H9 (cell line): ENCODE measurements around the gene TBL1Y. TPM values are rescaled to one million over a fixed set of nuclear protein-coding genes. Genes with fewer than 3 reads are reported as not detected.

Experiments used
- DNase-seq: peaks from one replicate; pipeline ENCODE4 v3.0.0-alpha.2; 2017
- H2AFZ ChIP-seq: one replicate; pipeline ENCODE4 v1.6.1; 2013; ENCODE audit warnings: mild to moderate bottlenecking, low read length, control low read depth, moderate library complexity
- H2AK5ac ChIP-seq: 2 replicates; pipeline ENCODE4 v1.6.1; 2013; ENCODE audit warnings: low read length, control low read depth, mixed read lengths; ENCODE audit not compliant: insufficient read length
- H2BK120ac ChIP-seq: one replicate; pipeline ENCODE4 v1.6.1; 2013; ENCODE audit warnings: low read depth, mild to moderate bottlenecking, low read length, control low read depth, inconsistent platforms; ENCODE audit not compliant: poor library complexity, severe bottlenecking
- H2BK12ac ChIP-seq: 2 replicates; pipeline ENCODE4 v1.6.1; 2013; ENCODE audit warnings: low read length, control low read depth, mixed read lengths, low read depth; ENCODE audit not compliant: insufficient read length
- H2BK15ac ChIP-seq: 2 replicates; pipeline ENCODE4 v1.6.1; 2013; ENCODE audit warnings: low read depth, low read length, control low read depth
- H2BK20ac ChIP-seq: one replicate; pipeline ENCODE4 v1.6.1; 2013; ENCODE audit warnings: low read depth, mild to moderate bottlenecking, low read length, control low read depth, inconsistent platforms; ENCODE audit not compliant: poor library complexity, severe bottlenecking
- H2BK5ac ChIP-seq: 2 replicates; pipeline ENCODE4 v1.6.1; 2013; ENCODE audit warnings: low read length, control low read depth, mixed read lengths; ENCODE audit not compliant: insufficient read length
- H3K14ac ChIP-seq: 2 replicates; pipeline ENCODE4 v1.6.1; 2013; ENCODE audit warnings: low read length, control low read depth; ENCODE audit not compliant: insufficient read depth
- H3K18ac ChIP-seq: 2 replicates; pipeline ENCODE4 v1.6.1; 2013; ENCODE audit warnings: low read depth, mild to moderate bottlenecking, mixed read lengths, low read length, control low read depth; ENCODE audit not compliant: insufficient read length
- H3K23ac ChIP-seq: 2 replicates; pipeline ENCODE4 v1.6.1; 2013; ENCODE audit warnings: low read length, control low read depth, mixed read lengths, low read depth; ENCODE audit not compliant: insufficient read length
- H3K23me2 ChIP-seq: 2 replicates; pipeline ENCODE4 v1.6.1; 2013; ENCODE audit warnings: low read depth, mild to moderate bottlenecking, mixed read lengths, low read length, control low read depth; ENCODE audit not compliant: insufficient read length, poor library complexity, severe bottlenecking
- H3K27ac ChIP-seq: 2 replicates; pipeline ENCODE4 v1.5.1; 2013; ENCODE audit warnings: low read length, control low read depth, mixed read lengths, low read depth; ENCODE audit not compliant: insufficient read length
- H3K27me3 ChIP-seq: 2 replicates; pipeline ENCODE4 v1.6.1; 2013; ENCODE audit warnings: low read length, control low read depth, inconsistent platforms; ENCODE audit not compliant: insufficient read depth
- H3K4ac ChIP-seq: 2 replicates; pipeline ENCODE4 v1.6.1; 2013; ENCODE audit warnings: low read depth, mild to moderate bottlenecking, control low read depth, inconsistent platforms, low read length, moderate library complexity
- H3K4me1 ChIP-seq: 2 replicates; pipeline ENCODE4 v1.6.1; 2013; ENCODE audit warnings: low read length, control low read depth, inconsistent platforms; ENCODE audit not compliant: insufficient read depth
- H3K4me2 ChIP-seq: 2 replicates; pipeline ENCODE4 v1.6.1; 2013; ENCODE audit warnings: low read length, control low read depth, mixed read lengths; ENCODE audit not compliant: insufficient read length, insufficient read depth
- H3K56ac ChIP-seq: 2 replicates; pipeline ENCODE4 v1.6.1; 2013; ENCODE audit warnings: low read depth, mild to moderate bottlenecking, mixed read lengths, low read length, control low read depth; ENCODE audit not compliant: insufficient read length
- H3K79me1 ChIP-seq: 2 replicates; pipeline ENCODE4 v1.6.1; 2013; ENCODE audit warnings: low read depth, mild to moderate bottlenecking, moderate library complexity, low read length, control low read depth, inconsistent platforms; ENCODE audit not compliant: insufficient read depth, poor library complexity, severe bottlenecking
- H3K79me2 ChIP-seq: 2 replicates; pipeline ENCODE4 v1.6.1; 2013; ENCODE audit warnings: low read length, control low read depth, inconsistent platforms; ENCODE audit not compliant: insufficient read depth
- H3K9ac ChIP-seq: 2 replicates; pipeline ENCODE4 v1.6.1; 2013; ENCODE audit warnings: low read length, control low read depth, mixed read lengths; ENCODE audit not compliant: insufficient read length; ENCODE audit errors: extremely low read depth
- H3K9me3 ChIP-seq: one replicate; pipeline ENCODE4 v1.6.1; 2013; ENCODE audit warnings: low read depth, low read length, inconsistent platforms; ENCODE audit not compliant: control insufficient read depth
- H3T11ph ChIP-seq: one replicate; pipeline ENCODE4 v1.6.1; 2013; ENCODE audit warnings: mild to moderate bottlenecking, low read length, control low read depth, inconsistent platforms
- H4K20me1 ChIP-seq: one replicate; pipeline ENCODE4 v1.6.1; 2013; ENCODE audit not compliant: control insufficient read depth, insufficient read length, insufficient read depth
- H4K5ac ChIP-seq: 2 replicates; pipeline ENCODE4 v1.6.1; 2013; ENCODE audit warnings: low read depth, mild to moderate bottlenecking, mixed read lengths, low read length, control low read depth; ENCODE audit not compliant: insufficient read length
- H4K8ac ChIP-seq: replicated peaks from 2 replicates; pipeline ENCODE4 v1.6.1; 2013; ENCODE audit warnings: low read length, control low read depth, mixed read lengths, low read depth; ENCODE audit not compliant: insufficient read length
- H4K91ac ChIP-seq: 2 replicates; pipeline ENCODE4 v1.6.1; 2013; ENCODE audit warnings: low read depth, mild to moderate bottlenecking, moderate library complexity, mixed read lengths, low read length, control low read depth; ENCODE audit not compliant: insufficient read length
- H3K27ac Mint-ChIP-seq, 3 experiments: 2 replicates in 2 of 3; 3 replicates in 1 of 3; pipeline ENCODE4 v1.8.0; 2020 to 2021; ENCODE audit warnings: mixed read lengths in 3 of 3, mild to moderate bottlenecking in 1 of 3, moderate library complexity in 1 of 3
- H3K27me3 Mint-ChIP-seq: 2 replicates; pipeline ENCODE4 v1.8.0; 2021; ENCODE audit warnings: low read depth, mild to moderate bottlenecking, moderate library complexity, mixed read lengths
- H3K36me3 Mint-ChIP-seq, 3 experiments: 2 replicates in 2 of 3; 3 replicates in 1 of 3; pipeline ENCODE4 v1.8.0; 2020 to 2021; ENCODE audit warnings: low read depth in 3 of 3, mixed read lengths in 3 of 3; ENCODE audit not compliant: insufficient read depth in 1 of 3
- H3K4me1 Mint-ChIP-seq, 2 experiments: 2 replicates each; pipeline ENCODE4 v1.8.0; 2020; ENCODE audit warnings: mixed read lengths in 2 of 2
- H3K4me3 Mint-ChIP-seq, 2 experiments: 2 replicates in 1 of 2; 3 replicates in 1 of 2; pipeline ENCODE4 v1.8.0; 2020 to 2021; ENCODE audit warnings: mild to moderate bottlenecking in 2 of 2, mixed read lengths in 2 of 2, moderate library complexity in 1 of 2
- H3K9me3 Mint-ChIP-seq, 2 experiments: 2 replicates in 1 of 2; 3 replicates in 1 of 2; pipeline ENCODE4 v1.8.0; 2020; ENCODE audit warnings: mild to moderate bottlenecking in 2 of 2, mixed read lengths in 2 of 2, moderate library complexity in 1 of 2
- WGBS: extraction: QIAGEN DNeasy Blood & Tissue Kit; methylation state at CpG from one replicate; pipeline ENCODE4 v1.1.7; 2013; ENCODE audit warnings: missing lambda C conversion rate, low lambda C conversion rate, mixed read lengths; ENCODE audit not compliant: insufficient read length; ENCODE audit errors: extremely low coverage; 5-methylcytosine and 5-hydroxymethylcytosine counted together
- total RNA-seq: library from RNA; stranded (reverse); gene quantifications from 2 replicates; pipeline ENCODE4 v1.2.1, GENCODE V29; 2021
- TF ChIP-seq, protein P1 (sequence below): fragments of 200-600 bp; sonication (generic); conservative IDR thresholded peaks from 3 replicates; pipeline ENCODE4 v1.8.0; 2021; ENCODE audit warnings: antibody characterized with exemption, mild to moderate bottlenecking

The TBL1Y gene
- total RNA-seq, 1 experiment from 2014 or later, result not detected

DNA sequence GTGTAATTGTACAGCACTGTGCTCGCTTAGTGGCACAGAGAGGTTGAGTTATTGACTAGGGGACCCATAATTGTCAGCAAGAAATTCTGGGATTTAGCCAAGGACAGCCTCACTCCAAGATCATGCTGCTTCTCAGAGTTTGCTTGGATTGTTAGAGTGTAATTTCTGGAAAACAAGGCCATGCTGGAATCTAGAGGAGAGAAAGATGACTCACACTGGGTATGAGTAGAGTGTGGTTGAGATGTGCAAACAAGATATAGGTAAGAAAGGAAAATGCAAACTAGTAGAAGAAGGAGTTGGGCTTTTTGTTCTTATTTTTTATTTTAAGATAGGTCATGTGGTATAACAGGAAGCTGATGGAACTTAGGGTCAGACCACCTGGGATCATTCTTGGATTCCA is 97.4 kb downstream of the TBL1Y start:
- no peak overlapping the region for H3K23ac ChIP-seq
- no peaks in the 10 kb centered on the region for H3K4me1 Mint-ChIP-seq
- H4K20me1 ChIP-seq, result no peaks in the 10 kb centered on the region
- no peaks in the 10 kb centered on the region for H3K79me1 ChIP-seq
- no peaks in the 10 kb centered on the region for H3K9me3 Mint-ChIP-seq
- no peak overlapping the region for H3K9ac ChIP-seq
- no peak overlapping the region for H3K18ac ChIP-seq
- TF ChIP-seq, protein P1, sequence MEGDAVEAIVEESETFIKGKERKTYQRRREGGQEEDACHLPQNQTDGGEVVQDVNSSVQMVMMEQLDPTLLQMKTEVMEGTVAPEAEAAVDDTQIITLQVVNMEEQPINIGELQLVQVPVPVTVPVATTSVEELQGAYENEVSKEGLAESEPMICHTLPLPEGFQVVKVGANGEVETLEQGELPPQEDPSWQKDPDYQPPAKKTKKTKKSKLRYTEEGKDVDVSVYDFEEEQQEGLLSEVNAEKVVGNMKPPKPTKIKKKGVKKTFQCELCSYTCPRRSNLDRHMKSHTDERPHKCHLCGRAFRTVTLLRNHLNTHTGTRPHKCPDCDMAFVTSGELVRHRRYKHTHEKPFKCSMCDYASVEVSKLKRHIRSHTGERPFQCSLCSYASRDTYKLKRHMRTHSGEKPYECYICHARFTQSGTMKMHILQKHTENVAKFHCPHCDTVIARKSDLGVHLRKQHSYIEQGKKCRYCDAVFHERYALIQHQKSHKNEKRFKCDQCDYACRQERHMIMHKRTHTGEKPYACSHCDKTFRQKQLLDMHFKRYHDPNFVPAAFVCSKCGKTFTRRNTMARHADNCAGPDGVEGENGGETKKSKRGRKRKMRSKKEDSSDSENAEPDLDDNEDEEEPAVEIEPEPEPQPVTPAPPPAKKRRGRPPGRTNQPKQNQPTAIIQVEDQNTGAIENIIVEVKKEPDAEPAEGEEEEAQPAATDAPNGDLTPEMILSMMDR, result no peak
- H3K79me2 ChIP-seq, result no peaks in the 10 kb centered on the region
- H3K27me3 ChIP-seq, result no peaks in the 10 kb centered on the region
- no peak overlapping the region for H3K27ac Mint-ChIP-seq
- no peak overlapping the region for H3K4ac ChIP-seq
- no peak overlapping the region for H4K5ac ChIP-seq
- H3K56ac ChIP-seq, result no peak overlapping the region
- no peak overlapping the region for H3K4me3 Mint-ChIP-seq
- H2BK15ac ChIP-seq, result no peak overlapping the region
- H3K36me3 Mint-ChIP-seq, result no peaks in the 10 kb centered on the region
- no peak overlapping the region for H2BK120ac ChIP-seq
- no CpG with 5 or more reads among the region's 1 CpG for WGBS
- H2BK12ac ChIP-seq, result no peak overlapping the region
- no peak overlapping the region for H4K8ac ChIP-seq
- no peak overlapping the region for H3K27ac ChIP-seq
- H2AK5ac ChIP-seq, result no peak overlapping the region
- no peaks in the 10 kb centered on the region for H3K27me3 Mint-ChIP-seq
- H3K14ac ChIP-seq, result no peak overlapping the region
- no peaks in the 10 kb centered on the region for H3K4me1 ChIP-seq
- no peak overlapping the region for H2AFZ ChIP-seq
- no peak overlapping the region for H2BK20ac ChIP-seq
- H3T11ph ChIP-seq, result no peak overlapping the region
- H2BK5ac ChIP-seq, result no peak overlapping the region
- no peak for DNase-seq
- H3K9me3 ChIP-seq, result no peaks in the 10 kb centered on the region
- no peak overlapping the region for H3K4me2 ChIP-seq
- no peak overlapping the region for H4K91ac ChIP-seq
- H3K23me2 ChIP-seq, result no peaks in the 10 kb centered on the region
